Nephron progenitor cell (in vitro differentiated cells): Measurements from ENCODE around the gene ALPK3.

Source experiments
- DNase-seq: peaks from one replicate; pipeline ENCODE4 v3.0.0; 2021
- H3K27ac Mint-ChIP-seq: 2 replicates; pipeline ENCODE4 v1.8.0; 2021; ENCODE audit warnings: mild to moderate bottlenecking, moderate library complexity, mixed read lengths
- H3K27me3 Mint-ChIP-seq: 2 replicates; pipeline ENCODE4 v1.8.0; 2021; ENCODE audit warnings: mild to moderate bottlenecking, low read depth, mixed read lengths; ENCODE audit not compliant: poor library complexity
- H3K36me3 Mint-ChIP-seq: 2 replicates; pipeline ENCODE4 v1.8.0; 2021; ENCODE audit warnings: low read depth, mixed read lengths
- H3K4me1 Mint-ChIP-seq: 2 replicates; pipeline ENCODE4 v1.8.0; 2021; ENCODE audit warnings: mixed read lengths
- H3K4me3 Mint-ChIP-seq: 2 replicates; pipeline ENCODE4 v1.8.0; 2021; ENCODE audit warnings: mild to moderate bottlenecking, moderate library complexity, mixed read lengths
- H3K9me3 Mint-ChIP-seq: 2 replicates; pipeline ENCODE4 v1.8.0; 2021; ENCODE audit warnings: mild to moderate bottlenecking, moderate library complexity, mixed read lengths
- CTCF ChIP-seq: fragments of 200-600 bp; sonication (generic); IDR thresholded peaks from 2 replicates; pipeline ENCODE4 v1.5.0; 2021; ENCODE audit warnings: antibody characterized with exemption

The ALPK3 gene

GRCh38 chr15:84901540-84901939, 84.4 kb downstream of the ALPK3 start:
- TF ChIP-seq CTCF: no peak
- peaks cover 12% of the 10 kb centered on the region for H3K27me3 Mint-ChIP-seq
- no peak for DNase-seq
- H3K4me1 Mint-ChIP-seq: peaks cover 26% of the 10 kb centered on the region
- no peak overlapping the region for H3K4me3 Mint-ChIP-seq
- H3K27ac Mint-ChIP-seq: no peak overlapping the region
- H3K36me3 Mint-ChIP-seq: no peaks in the 10 kb centered on the region
- peaks cover 12% of the 10 kb centered on the region for H3K9me3 Mint-ChIP-seq

GRCh38 chr15:84903751-84904150, 86.6 kb downstream of the ALPK3 start:
- no peak for DNase-seq
- no peak for TF ChIP-seq CTCF
- peaks cover 33% of the 10 kb centered on the region for H3K4me1 Mint-ChIP-seq
- H3K27me3 Mint-ChIP-seq: peaks cover 10% of the 10 kb centered on the region
- no peaks in the 10 kb centered on the region for H3K36me3 Mint-ChIP-seq
- H3K9me3 Mint-ChIP-seq: peaks cover 12% of the 10 kb centered on the region
- H3K27ac Mint-ChIP-seq: no peak overlapping the region
- H3K4me3 Mint-ChIP-seq: no peak overlapping the region

- Mint-ChIP-seq H3K27me3 (peaks cover 10% of the 10 kb centered on the region), H3K9me3 (peaks cover 12% of the 10 kb centered on the region), H3K4me3 (no peak overlapping the region), H3K36me3 (no peaks in the 10 kb centered on the region), H3K4me1 (peaks cover 33% of the 10 kb centered on the region), H3K27ac (no peak overlapping the region)
- DNase-seq: no peak
- TF ChIP-seq CTCF: no peak
These were observed 87.3 kb downstream of the ALPK3 start for GRCh38 chr15:84904419-84904818.

- Mint-ChIP-seq H3K9me3 (peaks cover 12% of the 10 kb centered on the region), H3K4me1 (peaks cover 30% of the 10 kb centered on the region), H3K36me3 (no peaks in the 10 kb centered on the region), H3K27me3 (peaks cover 10% of the 10 kb centered on the region), H3K27ac (no peak overlapping the region), H3K4me3 (no peak overlapping the region)
- no peak for TF ChIP-seq CTCF
- DNase-seq: no peak
These were observed 88.1 kb downstream of the ALPK3 start for GRCh38 chr15:84905016-84905916.

GRCh38 chr15:84907731-84908130, 90.6 kb downstream of the ALPK3 start:
- H3K9me3 Mint-ChIP-seq: no peaks in the 10 kb centered on the region
- peaks cover 8% of the 10 kb centered on the region for H3K27me3 Mint-ChIP-seq
- H3K4me1 Mint-ChIP-seq: peaks cover 37% of the 10 kb centered on the region
- no peak for TF ChIP-seq CTCF
- DNase-seq: no peak
- H3K4me3 Mint-ChIP-seq: no peak overlapping the region
- H3K36me3 Mint-ChIP-seq: no peaks in the 10 kb centered on the region
- no peak overlapping the region for H3K27ac Mint-ChIP-seq

- no peak for TF ChIP-seq CTCF
- Mint-ChIP-seq H3K4me3 (no peak overlapping the region), H3K9me3 (no peaks in the 10 kb centered on the region), H3K27ac (peak overlapping the region; percentile 84), H3K27me3 (peaks cover 9% of the 10 kb centered on the region), H3K4me1 (peaks cover 38% of the 10 kb centered on the region), H3K36me3 (no peaks in the 10 kb centered on the region)
- no peak for DNase-seq
These were observed 91.4 kb downstream of the ALPK3 start for GRCh38 chr15:84908564-84908963.
